ENCODE measurements around the gene DIDO1. TPM values are rescaled to one million over a fixed set of nuclear protein-coding genes. Genes with fewer than 3 reads are reported as not detected.

Gene DIDO1
- total RNA-seq, 1 experiment from 2014 or later: 33.2 TPM

GRCh38 chr20:62949962-62950361 lies 23.7 kb upstream of the DIDO1 start:
- BruUV-seq (replicated peaks): no TSS peak
- ChIA-PET CTCF (no interaction called here), POLR2A (ENCODE audit: unreplicated experiment) (no interaction called here)
- Histone ChIP-seq H3F3A (ENCODE audit: low read length, unreplicated experiment) (no peaks in the 10 kb centered on the region), H3K9me3 (ENCODE audit: low read length) (no peaks in the 10 kb centered on the region), H3K4me3 (ENCODE audit: low read length) (no peak overlapping the region), H4K20me1 (ENCODE audit: low read length) (no peaks in the 10 kb centered on the region), H3K9me2 (replicated peaks; ENCODE audit: low read length) (no peaks in the 10 kb centered on the region), H3K4me2 (ENCODE audit: low read length) (no peak overlapping the region), H3K79me2 (ENCODE audit: low read length) (no peaks in the 10 kb centered on the region), H2AFZ (ENCODE audit: low read length) (no peak overlapping the region), H3K9ac (ENCODE audit: low read length) (no peak overlapping the region), H3K27ac (ENCODE audit: low read length) (no peak overlapping the region), H3K36me3 (ENCODE audit: low read depth, low read length) (peaks cover 31% of the 10 kb centered on the region), H3K27me3 (ENCODE audit: low read length) (no peaks in the 10 kb centered on the region), H3K4me1 (ENCODE audit: insufficient read depth, low read length) (no peaks in the 10 kb centered on the region)
- intact Hi-C loops (cut with micrococcal nuclease): no loop called here
- DNase-seq (no peak), ATAC-seq (no peak)
- no peak for TF ChIP-seq EZH2 (IDR thresholded peaks at IDR 0.05; ENCODE audit: low read length, unreplicated experiment)
- TF ChIP-seq CTCF (conservative IDR thresholded peaks at IDR 0.05; ENCODE audit: low read depth, low read length): no peak
- no peak for TF ChIP-seq EZH2phosphoT487 (IDR thresholded peaks at IDR 0.05; ENCODE audit: borderline replicate concordance, low read length)

- Histone ChIP-seq H3K9ac (ENCODE audit: low read length) (no peak overlapping the region), H3K4me1 (ENCODE audit: insufficient read depth, low read length) (no peaks in the 10 kb centered on the region), H3K27me3 (ENCODE audit: low read length) (no peaks in the 10 kb centered on the region), H3K27ac (ENCODE audit: low read length) (no peak overlapping the region), H3F3A (ENCODE audit: low read length, unreplicated experiment) (no peaks in the 10 kb centered on the region), H3K4me3 (ENCODE audit: low read length) (no peak overlapping the region), H3K4me2 (ENCODE audit: low read length) (no peak overlapping the region), H3K79me2 (ENCODE audit: low read length) (no peaks in the 10 kb centered on the region), H2AFZ (ENCODE audit: low read length) (no peak overlapping the region), H3K9me3 (ENCODE audit: low read length) (no peaks in the 10 kb centered on the region), H4K20me1 (ENCODE audit: low read length) (no peaks in the 10 kb centered on the region), H3K9me2 (replicated peaks; ENCODE audit: low read length) (no peaks in the 10 kb centered on the region), H3K36me3 (ENCODE audit: low read depth, low read length) (peaks cover 38% of the 10 kb centered on the region)
- POLR2A ChIA-PET (ENCODE audit: unreplicated experiment): no interaction called here
- no peak for ATAC-seq
- DNase-seq: no peak
- CTCF ChIA-PET: no interaction called here
- BruUV-seq (replicated peaks): no TSS peak
- intact Hi-C loops (cut with micrococcal nuclease): no loop called here
- TF ChIP-seq EZH2phosphoT487 (IDR thresholded peaks at IDR 0.05; ENCODE audit: borderline replicate concordance, low read length): no peak
- TF ChIP-seq EZH2 (IDR thresholded peaks at IDR 0.05; ENCODE audit: low read length, unreplicated experiment): no peak
- TF ChIP-seq CTCF (conservative IDR thresholded peaks at IDR 0.05; ENCODE audit: low read depth, low read length): no peak
These were observed 23.0 kb upstream of the DIDO1 start for GRCh38 chr20:62949153-62949821.

GRCh38 chr20:62947532-62948300 lies 21.4 kb upstream of the DIDO1 start:
- Histone ChIP-seq H3F3A (ENCODE audit: low read length, unreplicated experiment) (no peaks in the 10 kb centered on the region), H3K79me2 (ENCODE audit: low read length) (peaks cover 5% of the 10 kb centered on the region; the same call in 1 of the 2 replicates), H3K9me2 (replicated peaks; ENCODE audit: low read length) (no peaks in the 10 kb centered on the region), H3K9me3 (ENCODE audit: low read length) (no peaks in the 10 kb centered on the region), H3K4me3 (ENCODE audit: low read length) (no peak overlapping the region), H3K27me3 (ENCODE audit: low read length) (no peaks in the 10 kb centered on the region), H3K4me2 (ENCODE audit: low read length) (no peak overlapping the region), H3K9ac (ENCODE audit: low read length) (no peak overlapping the region), H4K20me1 (ENCODE audit: low read length) (no peaks in the 10 kb centered on the region), H3K27ac (ENCODE audit: low read length) (no peak overlapping the region), H3K36me3 (ENCODE audit: low read depth, low read length) (peaks cover 48% of the 10 kb centered on the region), H2AFZ (ENCODE audit: low read length) (no peak overlapping the region), H3K4me1 (ENCODE audit: insufficient read depth, low read length) (no peaks in the 10 kb centered on the region)
- ATAC-seq (no peak), DNase-seq (no peak)
- no TSS peak for BruUV-seq (replicated peaks)
- POLR2A ChIA-PET (ENCODE audit: unreplicated experiment): no interaction called here
- intact Hi-C loops (cut with micrococcal nuclease): no loop called here
- CTCF ChIA-PET: no interaction called here
- TF ChIP-seq EZH2 (IDR thresholded peaks at IDR 0.05; ENCODE audit: low read length, unreplicated experiment): no peak
- no peak for TF ChIP-seq EZH2phosphoT487 (IDR thresholded peaks at IDR 0.05; ENCODE audit: borderline replicate concordance, low read length)
- no peak for TF ChIP-seq CTCF (conservative IDR thresholded peaks at IDR 0.05; ENCODE audit: low read depth, low read length)

All from PC-3 (cell line).